ENCODE measurements around the gene UTP15.

Gene UTP15

GRCh38 chr5:73605223-73606087 lies 39.9 kb downstream of the UTP15 start:
- POLR2A ChIA-PET, result no interaction called here
- DNase-seq (ENCODE audit: extremely low spot score), result no peak
- CTCF ChIA-PET, result no interaction called here
- TF ChIP-seq TARDBP (IDR thresholded peaks at IDR 0.05), result no peak
- TF ChIP-seq FOXA1 (IDR thresholded peaks at IDR 0.05), result no peak
- TF ChIP-seq SUZ12 (IDR thresholded peaks at IDR 0.05), result no peak
- TF ChIP-seq ZNF384 (IDR thresholded peaks at IDR 0.05), result no peak
- TF ChIP-seq HDGF (IDR thresholded peaks at IDR 0.05; ENCODE audit: borderline replicate concordance), result no peak
- TF ChIP-seq L3MBTL2 (conservative IDR thresholded peaks at IDR 0.05), result no peak
- TF ChIP-seq LEF1 (IDR thresholded peaks at IDR 0.05; ENCODE audit: borderline replicate concordance), result no peak
- TF ChIP-seq BHLHE40 (IDR thresholded peaks at IDR 0.05; ENCODE audit: borderline replicate concordance), result no peak
- TF ChIP-seq FOXM1 (IDR thresholded peaks at IDR 0.05; ENCODE audit: borderline replicate concordance), result no peak
- TF ChIP-seq CTBP1 (IDR thresholded peaks at IDR 0.05; ENCODE audit: borderline replicate concordance), result no peak
- no peak for TF ChIP-seq SP1 (IDR thresholded peaks at IDR 0.05)
- TF ChIP-seq ELF4 (IDR thresholded peaks at IDR 0.05), result no peak
- no peak for TF ChIP-seq ARNT (IDR thresholded peaks at IDR 0.05)
- no peak for TF ChIP-seq NFRKB (IDR thresholded peaks at IDR 0.05)
- TF ChIP-seq, protein P1, sequence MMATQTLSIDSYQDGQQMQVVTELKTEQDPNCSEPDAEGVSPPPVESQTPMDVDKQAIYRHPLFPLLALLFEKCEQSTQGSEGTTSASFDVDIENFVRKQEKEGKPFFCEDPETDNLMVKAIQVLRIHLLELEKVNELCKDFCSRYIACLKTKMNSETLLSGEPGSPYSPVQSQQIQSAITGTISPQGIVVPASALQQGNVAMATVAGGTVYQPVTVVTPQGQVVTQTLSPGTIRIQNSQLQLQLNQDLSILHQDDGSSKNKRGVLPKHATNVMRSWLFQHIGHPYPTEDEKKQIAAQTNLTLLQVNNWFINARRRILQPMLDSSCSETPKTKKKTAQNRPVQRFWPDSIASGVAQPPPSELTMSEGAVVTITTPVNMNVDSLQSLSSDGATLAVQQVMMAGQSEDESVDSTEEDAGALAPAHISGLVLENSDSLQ (IDR thresholded peaks at IDR 0.05), result no peak
- no peak for TF ChIP-seq FOXK2 (IDR thresholded peaks at IDR 0.05)

DNA sequence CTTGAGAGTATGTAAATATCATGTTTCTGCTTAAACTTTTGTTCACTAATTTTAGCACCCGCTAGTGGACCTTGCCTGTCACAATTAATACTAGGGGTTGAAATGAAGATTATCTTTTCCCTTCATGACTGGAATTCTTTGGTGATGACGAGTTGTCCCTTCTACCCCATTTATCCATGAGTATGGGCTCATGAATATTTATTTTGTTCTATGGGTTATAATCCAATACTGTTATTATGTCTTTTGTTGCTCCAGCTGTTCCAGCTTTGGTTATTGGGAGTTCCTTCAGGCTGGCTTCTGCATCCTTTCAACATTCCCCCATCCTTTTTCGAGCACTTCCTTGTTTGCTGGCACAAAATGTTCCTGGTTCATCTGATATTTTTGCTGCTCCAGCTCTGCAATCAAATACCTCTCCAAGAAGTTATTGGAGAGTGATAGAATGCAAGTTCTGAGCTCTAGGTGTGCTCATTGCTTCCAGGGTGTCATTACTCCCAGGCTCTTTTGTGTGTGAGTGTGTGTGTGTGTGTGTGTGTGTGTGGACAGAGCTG lies 40.7 kb downstream of the UTP15 start:
- no peak for DNase-seq (ENCODE audit: extremely low spot score)
- ChIA-PET CTCF (no interaction called here), POLR2A (no interaction called here)
- TF ChIP-seq ZNF384 (IDR thresholded peaks at IDR 0.05) (no peak), HDGF (IDR thresholded peaks at IDR 0.05; ENCODE audit: borderline replicate concordance) (no peak), LEF1 (IDR thresholded peaks at IDR 0.05; ENCODE audit: borderline replicate concordance) (no peak), SP1 (IDR thresholded peaks at IDR 0.05) (no peak), L3MBTL2 (conservative IDR thresholded peaks at IDR 0.05) (no peak), FOXA1 (IDR thresholded peaks at IDR 0.05) (no peak), ELF4 (IDR thresholded peaks at IDR 0.05) (no peak), FOXK2 (IDR thresholded peaks at IDR 0.05) (no peak), TARDBP (IDR thresholded peaks at IDR 0.05) (no peak), SUZ12 (IDR thresholded peaks at IDR 0.05) (no peak), CTBP1 (IDR thresholded peaks at IDR 0.05; ENCODE audit: borderline replicate concordance) (no peak), FOXM1 (IDR thresholded peaks at IDR 0.05; ENCODE audit: borderline replicate concordance) (no peak)
- TF ChIP-seq, protein P1 (IDR thresholded peaks at IDR 0.05), result no peak

DNA sequence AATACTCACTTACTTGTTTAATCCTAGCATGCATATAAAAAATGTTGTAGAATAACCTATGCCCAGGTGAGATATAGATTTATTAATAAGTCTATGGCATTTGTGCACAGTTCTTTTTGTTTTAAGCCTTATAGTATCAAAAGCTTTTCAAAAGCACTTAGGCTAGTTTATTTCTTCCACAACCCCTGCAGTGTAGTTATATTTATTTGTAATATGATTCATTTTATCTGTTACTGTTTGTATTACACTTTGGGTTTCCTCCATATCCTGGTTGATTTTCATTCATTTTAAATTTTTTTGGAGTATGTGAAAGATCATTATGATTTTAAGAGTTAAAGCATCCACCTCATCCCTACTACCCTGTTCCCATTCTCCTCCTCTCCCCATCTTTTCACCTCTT lies 41.7 kb downstream of the UTP15 start:
- no peak for TF ChIP-seq HDGF (IDR thresholded peaks at IDR 0.05; ENCODE audit: borderline replicate concordance)
- TF ChIP-seq NFRKB (IDR thresholded peaks at IDR 0.05), result no peak
- no peak for TF ChIP-seq SUZ12 (IDR thresholded peaks at IDR 0.05)
- TF ChIP-seq L3MBTL2 (conservative IDR thresholded peaks at IDR 0.05), result no peak
- no peak for TF ChIP-seq FOXA1 (IDR thresholded peaks at IDR 0.05)
- TF ChIP-seq SP1 (IDR thresholded peaks at IDR 0.05), result no peak
- DNase-seq (ENCODE audit: extremely low spot score), result no peak
- ChIA-PET CTCF (no interaction called here), POLR2A (no interaction called here)

- DNase-seq (ENCODE audit: extremely low spot score), result no peak
- TF ChIP-seq L3MBTL2 (conservative IDR thresholded peaks at IDR 0.05) (no peak), HDGF (IDR thresholded peaks at IDR 0.05; ENCODE audit: borderline replicate concordance) (no peak), FOXA1 (IDR thresholded peaks at IDR 0.05) (no peak), ZNF384 (IDR thresholded peaks at IDR 0.05) (no peak), CTBP1 (IDR thresholded peaks at IDR 0.05; ENCODE audit: borderline replicate concordance) (no peak), FOXK2 (IDR thresholded peaks at IDR 0.05) (no peak), SP1 (IDR thresholded peaks at IDR 0.05) (no peak), ARNT (IDR thresholded peaks at IDR 0.05) (no peak), ELF4 (IDR thresholded peaks at IDR 0.05) (no peak), NFRKB (IDR thresholded peaks at IDR 0.05) (no peak), LEF1 (IDR thresholded peaks at IDR 0.05; ENCODE audit: borderline replicate concordance) (no peak), BHLHE40 (IDR thresholded peaks at IDR 0.05; ENCODE audit: borderline replicate concordance) (no peak), SUZ12 (IDR thresholded peaks at IDR 0.05) (no peak), TARDBP (IDR thresholded peaks at IDR 0.05) (no peak), FOXM1 (IDR thresholded peaks at IDR 0.05; ENCODE audit: borderline replicate concordance) (no peak)
- TF ChIP-seq, protein P1 (IDR thresholded peaks at IDR 0.05), result no peak
- CTCF ChIA-PET, result no interaction called here
- POLR2A ChIA-PET, result no interaction called here
Measured at GRCh38 chr5:73612799-73613198, 47.3 kb downstream of the UTP15 start.

- DNase-seq (ENCODE audit: extremely low spot score), result no peak
- CTCF ChIA-PET, result no interaction called here
- POLR2A ChIA-PET, result no interaction called here
- TF ChIP-seq TARDBP (IDR thresholded peaks at IDR 0.05) (no peak), FOXA1 (IDR thresholded peaks at IDR 0.05) (no peak), LEF1 (IDR thresholded peaks at IDR 0.05; ENCODE audit: borderline replicate concordance) (no peak), ZNF384 (IDR thresholded peaks at IDR 0.05) (no peak), NFRKB (IDR thresholded peaks at IDR 0.05) (no peak), ELF4 (IDR thresholded peaks at IDR 0.05) (no peak), CTBP1 (IDR thresholded peaks at IDR 0.05; ENCODE audit: borderline replicate concordance) (no peak), L3MBTL2 (conservative IDR thresholded peaks at IDR 0.05) (no peak), SP1 (IDR thresholded peaks at IDR 0.05) (no peak), FOXM1 (IDR thresholded peaks at IDR 0.05; ENCODE audit: borderline replicate concordance) (no peak), HDGF (IDR thresholded peaks at IDR 0.05; ENCODE audit: borderline replicate concordance) (no peak), SUZ12 (IDR thresholded peaks at IDR 0.05) (no peak), BHLHE40 (IDR thresholded peaks at IDR 0.05; ENCODE audit: borderline replicate concordance) (no peak), FOXK2 (IDR thresholded peaks at IDR 0.05) (no peak), ARNT (IDR thresholded peaks at IDR 0.05) (no peak)
- TF ChIP-seq, protein P1 (IDR thresholded peaks at IDR 0.05), result no peak
Measured at GRCh38 chr5:73615085-73615484, 49.5 kb downstream of the UTP15 start.

Data from HEK293T (cell line).